Neural progenitor cell (in vitro differentiated cells): ENCODE results near the gene MYO1E. TPM values are rescaled to one million over a fixed set of nuclear protein-coding genes. Genes with fewer than 3 reads are reported as not detected.

ENCODE experiments used
- DNase-seq: peaks from one replicate; pipeline ENCODE4 v3.0.0-alpha.2; 2016; ENCODE audit warnings: low spot score
- H2AFZ ChIP-seq: fragments of 200-600 bp; sonication (generic); replicated peaks from 2 replicates; pipeline ENCODE4 v1.6.1; 2016; ENCODE audit warnings: antibody characterized with exemption
- H3F3A ChIP-seq: fragments of 200-600 bp; sonication (generic); 2 replicates; pipeline ENCODE4 v1.6.1; 2016; ENCODE audit warnings: antibody characterized with exemption, low read depth
- H3K27ac ChIP-seq: fragments of 200-600 bp; sonication (generic); 2 replicates; pipeline ENCODE4 v1.5.1; 2016; ENCODE audit warnings: mild to moderate bottlenecking
- H3K27me3 ChIP-seq: fragments of 200-600 bp; sonication (generic); 2 replicates; pipeline ENCODE4 v1.6.1; 2016; ENCODE audit warnings: mild to moderate bottlenecking, moderate library complexity
- H3K36me3 ChIP-seq: fragments of 200-600 bp; sonication (generic); 2 replicates; pipeline ENCODE4 v1.5.1; 2016
- H3K4me1 ChIP-seq: fragments of 200-600 bp; sonication (generic); 2 replicates; pipeline ENCODE4 v1.6.1; 2016; ENCODE audit warnings: mixed run types
- H3K4me2 ChIP-seq: fragments of 200-600 bp; sonication (generic); 2 replicates; pipeline ENCODE4 v1.6.1; 2016
- H3K4me3 ChIP-seq: fragments of 200-600 bp; sonication (generic); 2 replicates; pipeline ENCODE4 v1.5.1; 2016
- H3K79me2 ChIP-seq: fragments of 200-600 bp; sonication (generic); 2 replicates; pipeline ENCODE4 v1.6.1; 2016; ENCODE audit warnings: low read depth
- H3K9ac ChIP-seq: fragments of 200-600 bp; sonication (generic); 2 replicates; pipeline ENCODE4 v1.6.1; 2016
- H3K9me3 ChIP-seq: fragments of 200-600 bp; sonication (generic); 2 replicates; pipeline ENCODE4 v1.5.1; 2016; ENCODE audit warnings: low read depth
- H4K20me1 ChIP-seq: fragments of 200-600 bp; sonication (generic); 2 replicates; pipeline ENCODE4 v1.6.1; 2016; ENCODE audit warnings: low read depth
- H3K27ac Mint-ChIP-seq: 3 replicates; pipeline ENCODE4 v1.8.0; 2021; ENCODE audit warnings: mixed read lengths
- H3K27me3 Mint-ChIP-seq: 2 replicates; pipeline ENCODE4 v1.8.0; 2022; ENCODE audit warnings: low read depth, mild to moderate bottlenecking, inconsistent platforms, moderate library complexity, mixed read lengths; ENCODE audit not compliant: insufficient read depth
- H3K36me3 Mint-ChIP-seq: 3 replicates; pipeline ENCODE4 v1.8.0; 2021; ENCODE audit warnings: mixed read lengths
- H3K4me1 Mint-ChIP-seq: 3 replicates; pipeline ENCODE4 v1.8.0; 2021; ENCODE audit warnings: mixed read lengths
- H3K4me3 Mint-ChIP-seq: 3 replicates; pipeline ENCODE4 v1.8.0; 2021; ENCODE audit warnings: mild to moderate bottlenecking, moderate library complexity, mixed read lengths
- H3K9me3 Mint-ChIP-seq: 3 replicates; pipeline ENCODE4 v1.8.0; 2020; ENCODE audit warnings: mixed read lengths
- CTCF ChIP-seq: fragments of 200-600 bp; sonication (generic); IDR thresholded peaks from 2 replicates; pipeline ENCODE4 v1.5.1; 2017; ENCODE audit warnings: antibody characterized with exemption, mild to moderate bottlenecking
- EZH2 ChIP-seq: fragments of 200-600 bp; sonication (generic); IDR thresholded peaks from 2 replicates; pipeline ENCODE4 v1.6.1; 2017; ENCODE audit warnings: antibody characterized with exemption, mild to moderate bottlenecking, moderate library complexity
- EZH2phosphoT487 ChIP-seq: fragments of 200-600 bp; sonication (generic); IDR thresholded peaks from 2 replicates; pipeline ENCODE4 v1.6.1; 2017; ENCODE audit warnings: antibody characterized with exemption
- total RNA-seq: library from RNA; depleted of rRNA; stranded (reverse); fragments of >200 nt; gene quantifications from 2 replicates; pipeline ENCODE4 v1.2.3, GENCODE V29; 2015; ENCODE audit warnings: low replicate concordance

Gene MYO1E
- total RNA-seq, 1 donor from 2014 or later, result 49.7 TPM

GRCh38 chr15:59232476-59232875, 140.2 kb downstream of the MYO1E start:
- no peaks in the 10 kb centered on the region for H3K27me3 Mint-ChIP-seq
- no peak for DNase-seq
- no peak overlapping the region for H3K4me2 ChIP-seq

GRCh38 chr15:59230531-59231055, 142.1 kb downstream of the MYO1E start:
- no peak for DNase-seq
- Histone ChIP-seq H3K4me1 (no peaks in the 10 kb centered on the region), H4K20me1 (no peaks in the 10 kb centered on the region), H3K9ac (no peak overlapping the region), H2AFZ (no peak overlapping the region), H3K27me3 (no peaks in the 10 kb centered on the region), H3F3A (no peaks in the 10 kb centered on the region), H3K36me3 (no peaks in the 10 kb centered on the region), H3K4me3 (no peak overlapping the region), H3K9me3 (no peaks in the 10 kb centered on the region), H3K79me2 (no peaks in the 10 kb centered on the region), H3K4me2 (no peak overlapping the region), H3K27ac (no peak overlapping the region)
- TF ChIP-seq CTCF (no peak), EZH2 (no peak), EZH2phosphoT487 (no peak)
- Mint-ChIP-seq H3K9me3 (no peaks in the 10 kb centered on the region), H3K4me3 (no peak overlapping the region), H3K27ac (no peak overlapping the region), H3K36me3 (peaks cover 3% of the 10 kb centered on the region), H3K4me1 (no peaks in the 10 kb centered on the region), H3K27me3 (no peaks in the 10 kb centered on the region)

More at GRCh38 chr15:59232476-59232875, 140.2 kb downstream of the MYO1E start:
- peaks cover 9% of the 10 kb centered on the region for H3K4me1 Mint-ChIP-seq
- H3K4me3 Mint-ChIP-seq, result no peak overlapping the region
- no peaks in the 10 kb centered on the region for H3F3A ChIP-seq
- TF ChIP-seq CTCF (no peak), EZH2 (no peak), EZH2phosphoT487 (no peak)
- no peak overlapping the region for H3K9ac ChIP-seq
- peaks cover 8% of the 10 kb centered on the region for H3K4me1 ChIP-seq
- no peaks in the 10 kb centered on the region for H3K27me3 ChIP-seq
- no peaks in the 10 kb centered on the region for H3K79me2 ChIP-seq
- no peaks in the 10 kb centered on the region for H4K20me1 ChIP-seq
- no peaks in the 10 kb centered on the region for H3K36me3 ChIP-seq
- peaks cover 5% of the 10 kb centered on the region for H3K36me3 Mint-ChIP-seq
- peaks cover 3% of the 10 kb centered on the region for H3K9me3 Mint-ChIP-seq
- no peak overlapping the region for H2AFZ ChIP-seq
- no peaks in the 10 kb centered on the region for H3K9me3 ChIP-seq
- H3K4me3 ChIP-seq, result no peak overlapping the region
- H3K27ac Mint-ChIP-seq, result no peak overlapping the region
- no peak overlapping the region for H3K27ac ChIP-seq

- Histone ChIP-seq H3K27me3 (no peaks in the 10 kb centered on the region), H3K9ac (no peak overlapping the region), H2AFZ (no peak overlapping the region), H3K4me1 (no peaks in the 10 kb centered on the region), H3K36me3 (no peaks in the 10 kb centered on the region), H4K20me1 (no peaks in the 10 kb centered on the region), H3K4me3 (no peak overlapping the region), H3F3A (no peaks in the 10 kb centered on the region), H3K9me3 (no peaks in the 10 kb centered on the region), H3K4me2 (no peak overlapping the region), H3K27ac (no peak overlapping the region), H3K79me2 (no peaks in the 10 kb centered on the region)
- no peaks in the 10 kb centered on the region for H3K27me3 Mint-ChIP-seq
- no peak for TF ChIP-seq CTCF
- no peak for TF ChIP-seq EZH2phosphoT487
- TF ChIP-seq EZH2, result no peak
- peaks cover 3% of the 10 kb centered on the region for H3K36me3 Mint-ChIP-seq
- no peak overlapping the region for H3K4me3 Mint-ChIP-seq
- no peak overlapping the region for H3K27ac Mint-ChIP-seq
- H3K9me3 Mint-ChIP-seq, result no peaks in the 10 kb centered on the region
- peaks cover 5% of the 10 kb centered on the region for H3K4me1 Mint-ChIP-seq
- no peak for DNase-seq
Observed at GRCh38 chr15:59229453-59229852, 143.2 kb downstream of the MYO1E start.
